ENCODE data around the gene LHFPL2. TPM values are rescaled to one million over a fixed set of nuclear protein-coding genes. Genes with fewer than 3 reads are reported as not detected.

The LHFPL2 gene
- total RNA-seq, 2 donors from 2014 or later: 15.5 to 18.7 TPM

DNA sequence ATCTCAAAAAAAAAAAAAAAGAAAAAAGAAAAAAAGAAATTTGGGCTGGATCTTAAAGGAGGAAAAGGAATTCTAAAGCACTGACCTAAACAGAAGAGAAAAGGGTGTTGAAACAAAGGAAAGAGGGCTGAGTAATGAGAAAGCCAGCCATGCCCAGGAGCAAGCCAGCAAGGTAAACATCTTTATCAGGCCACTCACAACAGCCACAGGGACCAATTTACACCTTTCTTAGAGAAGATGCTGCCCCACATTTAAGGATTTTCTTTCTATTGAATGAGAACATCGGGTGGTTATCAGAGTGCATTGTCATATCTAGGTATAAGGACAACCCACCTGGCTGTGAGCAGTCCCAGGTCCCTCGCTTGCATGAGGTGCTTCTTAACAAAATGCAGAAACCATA lies 16.6 kb downstream of the LHFPL2 start:
- TF ChIP-seq CTCF (IDR thresholded peaks at IDR 0.05): no peak
- TF ChIP-seq POLR2A (IDR thresholded peaks at IDR 0.05): no peak
- no peak overlapping the region for H3K4me3 ChIP-seq
- 69 to 76% methylated on average over 2 of the region's 2 CpGs for WGBS, 2 donors
- H3K27ac ChIP-seq: no peak overlapping the region
- DNase-seq: peak in 1 of 4 donors; percentile 31
- no peaks in the 10 kb centered on the region for H3K36me3 ChIP-seq (replicated peaks in 1 of 2; ENCODE audit: insufficient read depth in 1 of 2, low read depth in 2 of 2)
- intact Hi-C loops (cut with DNase I): no loop called here
- no peaks in the 10 kb centered on the region for H3K27me3 ChIP-seq
- ATAC-seq: no peak
- peaks cover 20% of the 10 kb centered on the region for H3K4me1 ChIP-seq
- H3K9me3 ChIP-seq: no peaks in the 10 kb centered on the region

- peaks cover 24% of the 10 kb centered on the region for H3K4me1 ChIP-seq
- DNase-seq (no peak), ATAC-seq (no peak)
- intact Hi-C loops (cut with DNase I): no loop called here
- H3K36me3 ChIP-seq (replicated peaks in 1 of 2; ENCODE audit: insufficient read depth in 1 of 2, low read depth in 2 of 2): no peaks in the 10 kb centered on the region
- no peaks in the 10 kb centered on the region for H3K9me3 ChIP-seq
- TF ChIP-seq CTCF (IDR thresholded peaks at IDR 0.05) (no peak), POLR2A (IDR thresholded peaks at IDR 0.05) (no peak)
- no peaks in the 10 kb centered on the region for H3K27me3 ChIP-seq
- H3K27ac ChIP-seq: no peak overlapping the region
- WGBS, 2 donors: 94 to 96% methylated on average over 6 of the region's 6 CpGs
- no peak overlapping the region for H3K4me3 ChIP-seq
Observed at GRCh38 chr5:78630047-78630446, 18.5 kb downstream of the LHFPL2 start.

GRCh38 chr5:78629624-78630023 lies 18.9 kb downstream of the LHFPL2 start:
- Histone ChIP-seq H3K27me3 (no peaks in the 10 kb centered on the region), H3K9me3 (no peaks in the 10 kb centered on the region), H3K4me3 (no peak overlapping the region), H3K27ac (no peak overlapping the region), H3K4me1 (peaks cover 24% of the 10 kb centered on the region), H3K36me3 (replicated peaks in 1 of 2; ENCODE audit: insufficient read depth in 1 of 2, low read depth in 2 of 2) (no peaks in the 10 kb centered on the region)
- WGBS, 2 donors: 85 to 88% methylated on average over 3 of the region's 3 CpGs
- DNase-seq: no peak
- ATAC-seq: no peak
- TF ChIP-seq CTCF (IDR thresholded peaks at IDR 0.05): no peak
- TF ChIP-seq POLR2A (IDR thresholded peaks at IDR 0.05): no peak
- intact Hi-C loops (cut with DNase I): no loop called here

GRCh38 chr5:78628270-78628992 lies 20.1 kb downstream of the LHFPL2 start:
- Histone ChIP-seq H3K4me3 (no peak overlapping the region), H3K4me1 (peaks cover 29% of the 10 kb centered on the region), H3K9me3 (no peaks in the 10 kb centered on the region), H3K27me3 (no peaks in the 10 kb centered on the region), H3K36me3 (replicated peaks in 1 of 2; ENCODE audit: insufficient read depth in 1 of 2, low read depth in 2 of 2) (no peaks in the 10 kb centered on the region), H3K27ac (no peak overlapping the region)
- TF ChIP-seq POLR2A (IDR thresholded peaks at IDR 0.05): no peak
- TF ChIP-seq CTCF (IDR thresholded peaks at IDR 0.05): no peak
- 79 to 94% methylated on average over 3 to 5 of the region's 5 CpGs for WGBS, 2 donors
- ATAC-seq: no peak
- DNase-seq: no peak
- intact Hi-C loops (cut with DNase I): no loop called here

DNA sequence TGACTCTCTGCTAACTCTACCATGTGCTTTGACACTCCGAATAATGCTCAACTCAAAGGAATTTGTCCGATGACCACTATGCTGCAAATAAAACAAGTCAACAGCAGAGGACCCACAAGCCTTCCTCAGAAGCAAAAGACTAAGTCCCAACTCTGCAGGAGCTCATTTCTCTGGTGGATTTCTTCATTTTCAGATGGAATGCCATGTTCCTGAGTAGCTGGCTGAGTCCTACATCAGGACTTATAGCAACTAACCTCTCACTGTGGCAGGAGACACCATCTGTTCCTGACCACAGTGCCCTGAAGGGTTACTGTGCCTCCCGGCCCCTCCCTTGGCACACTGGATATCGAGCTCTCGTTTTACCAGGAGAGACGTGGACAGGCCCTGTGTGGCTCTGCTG lies 20.8 kb downstream of the LHFPL2 start:
- no peak for DNase-seq
- intact Hi-C loops (cut with DNase I): no loop called here
- Histone ChIP-seq H3K27me3 (no peaks in the 10 kb centered on the region), H3K36me3 (replicated peaks in 1 of 2; ENCODE audit: insufficient read depth in 1 of 2, low read depth in 2 of 2) (no peaks in the 10 kb centered on the region), H3K4me3 (no peak overlapping the region), H3K4me1 (peaks cover 36% of the 10 kb centered on the region), H3K27ac (no peak overlapping the region), H3K9me3 (no peaks in the 10 kb centered on the region)
- WGBS, 2 donors: 86 to 87% methylated on average over 5 to 6 of the region's 6 CpGs
- ATAC-seq: no peak
- TF ChIP-seq CTCF (IDR thresholded peaks at IDR 0.05) (no peak), POLR2A (IDR thresholded peaks at IDR 0.05) (no peak)

All from body of pancreas (tissue), 4 donors.